HEK293 (cell line): Measurements from ENCODE around the gene PBX3.

Experiments
- CTCF ChIP-seq: fragments of 450-650 bp; formaldehyde crosslinking; IDR thresholded peaks from 2 replicates; pipeline ENCODE4 v1.5.1; 2016; ENCODE audit warnings: missing biosample characterization, missing genetic modification characterization
- FEZF1 ChIP-seq: fragments of 450-650 bp; formaldehyde crosslinking; IDR thresholded peaks from 2 replicates; pipeline ENCODE4 v1.5.1; 2016; ENCODE audit warnings: missing biosample characterization, missing genetic modification characterization
- KLF10 ChIP-seq: fragments of 450-650 bp; IDR thresholded peaks from 2 replicates; pipeline ENCODE4 v1.5.1; 2018; ENCODE audit warnings: missing biosample characterization, mild to moderate bottlenecking, missing genetic modification characterization
- MZF1 ChIP-seq: fragments of 450-650 bp; formaldehyde crosslinking; IDR thresholded peaks from 2 replicates; pipeline ENCODE4 v1.5.1; 2017; ENCODE audit warnings: missing biosample characterization, missing genetic modification characterization, borderline replicate concordance
- PATZ1 ChIP-seq: fragments of 450-650 bp; formaldehyde crosslinking; IDR thresholded peaks from 2 replicates; pipeline ENCODE4 v1.5.1; 2016; ENCODE audit warnings: missing biosample characterization, missing genetic modification characterization
- PRDM1 ChIP-seq: fragments of 450-650 bp; formaldehyde crosslinking; IDR thresholded peaks from 2 replicates; pipeline ENCODE4; 2016; ENCODE audit warnings: missing biosample characterization, missing genetic modification characterization
- REST ChIP-seq: fragments of 450-650 bp; formaldehyde crosslinking; IDR thresholded peaks from 2 replicates; pipeline ENCODE4 v1.5.1; 2016; ENCODE audit warnings: missing biosample characterization, missing genetic modification characterization
- ZFP37 ChIP-seq: fragments of 450-650 bp; formaldehyde crosslinking; IDR thresholded peaks from 2 replicates; pipeline ENCODE4 v1.5.1; 2016; ENCODE audit warnings: missing biosample characterization, missing genetic modification characterization
- ZNF112 ChIP-seq: fragments of 450-650 bp; formaldehyde crosslinking; IDR thresholded peaks from 2 replicates; pipeline ENCODE4 v1.5.0; 2017; ENCODE audit warnings: missing biosample characterization, missing genetic modification characterization
- ZNF274 ChIP-seq, 2 experiments: fragments of 200-500 bp in 1 of 2; fragments of 450-650 bp in 1 of 2; sonication (Bioruptor generic) in 1 of 2; formaldehyde crosslinking in 1 of 2; IDR thresholded peaks; 2 replicates each; pipeline versions ENCODE4 v1.5.1 to v1.6.1; 2014 to 2016; ENCODE audit warnings: borderline replicate concordance in 1 of 2, inconsistent platforms in 1 of 2, low read length in 1 of 2, missing biosample characterization in 1 of 2, missing genetic modification characterization in 1 of 2
- ZNF362 ChIP-seq: fragments of 450-650 bp; formaldehyde crosslinking; IDR thresholded peaks from 2 replicates; pipeline ENCODE4 v1.5.1; 2016; ENCODE audit warnings: missing biosample characterization, missing genetic modification characterization
- ZNF449 ChIP-seq: fragments of 450-650 bp; formaldehyde crosslinking; IDR thresholded peaks from 2 replicates; pipeline ENCODE4 v1.5.1; 2017; ENCODE audit warnings: missing biosample characterization, mild to moderate bottlenecking, missing genetic modification characterization, moderate library complexity
- ZNF518A ChIP-seq: fragments of 450-650 bp; formaldehyde crosslinking; conservative IDR thresholded peaks from 2 replicates; pipeline ENCODE4 v1.5.1; 2016; ENCODE audit warnings: low read depth, missing biosample characterization, missing genetic modification characterization

- TF ChIP-seq CTCF (no peak), REST (tag by site-specific recombination) (no peak), ZNF449 (no peak), ZFP37 (no peak), ZNF518A (no peak), KLF10 (no peak), ZNF112 (tag by site-specific recombination) (no peak), MZF1 (tag by site-specific recombination) (no peak), PATZ1 (no peak), FEZF1 (tag by site-specific recombination) (no peak), PRDM1 (tag by site-specific recombination) (no peak), ZNF362 (tag by site-specific recombination) (no peak), ZNF274 (IDR thresholded peaks at IDR 0.05; ENCODE audit: low read length) (no peak), ZNF274 (tag by site-specific recombination; IDR thresholded peaks at IDR 0.05; ENCODE audit: borderline replicate concordance) (no peak)
These were observed 20.6 kb upstream of the PBX3 start for GRCh38 chr9:125726456-125727132.
